ENCODE measurements around the gene COL7A1.

COL7A1 gene

DNA sequence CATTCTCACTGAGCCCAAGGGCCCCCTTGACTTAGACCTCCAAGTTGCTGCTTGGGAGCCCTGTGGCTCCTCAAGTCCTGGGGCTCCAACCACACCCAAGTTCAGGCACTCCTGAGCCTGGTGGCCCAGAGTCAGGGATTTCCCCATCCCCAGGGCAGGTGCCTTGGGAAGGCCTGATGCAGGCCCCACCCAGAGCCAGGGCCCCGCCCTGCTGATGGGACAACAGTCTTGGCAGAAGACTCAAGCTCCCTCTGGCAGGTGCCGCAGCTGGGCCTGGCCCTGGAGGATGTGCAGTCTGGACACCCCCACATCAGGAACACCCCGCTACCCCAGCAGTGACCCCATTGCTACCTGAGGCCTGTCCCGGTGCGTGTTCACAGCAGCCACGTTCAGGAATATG lies 73.5 kb downstream of the COL7A1 start:
- DNase-seq (ENCODE audit: low read depth, low spot score) = no peak
- no peak overlapping the region for H3K9ac ChIP-seq (ENCODE audit: insufficient read length)
- H3K9me3 ChIP-seq (ENCODE audit: low read depth, low read length) = no peaks in the 10 kb centered on the region
- TF ChIP-seq POLR2AphosphoS5 (IDR thresholded peaks at IDR 0.05; ENCODE audit: borderline replicate concordance, low read depth, low read length) (no peak), FOXP2 (optimal IDR thresholded peaks at IDR 0.05; ENCODE audit: control extremely low read depth, extremely low read length, insufficient read depth) (no peak), EZH2 (IDR thresholded peaks at IDR 0.05) (no peak)
- H3K4me3 ChIP-seq = no peak overlapping the region
- no peaks in the 10 kb centered on the region for H3K36me3 ChIP-seq (ENCODE audit: insufficient read depth, low read length)
- no peak overlapping the region for H3K27ac ChIP-seq

DNA sequence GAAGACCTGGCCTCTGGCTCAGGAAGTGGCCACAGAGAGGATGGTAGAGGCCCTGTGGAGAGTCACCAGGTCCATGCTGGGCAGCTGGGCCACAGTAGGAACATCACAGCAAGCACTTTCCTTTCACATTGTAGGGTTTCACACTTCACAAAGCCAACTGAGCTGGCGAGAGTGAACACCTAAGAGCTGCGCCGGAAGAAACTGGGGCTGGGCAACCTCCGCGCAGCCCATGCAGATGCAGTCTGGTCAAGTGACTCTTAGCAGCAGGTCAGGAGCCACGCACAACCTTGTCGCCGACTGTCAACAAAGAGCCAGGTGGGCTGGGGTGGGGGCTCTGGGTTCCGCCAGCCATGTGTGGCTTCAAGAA lies 75.9 kb downstream of the COL7A1 start:
- Histone ChIP-seq H3K36me3 (ENCODE audit: insufficient read depth, low read length) (no peaks in the 10 kb centered on the region), H3K9me3 (ENCODE audit: low read depth, low read length) (no peaks in the 10 kb centered on the region), H3K9ac (ENCODE audit: insufficient read length) (no peak overlapping the region), H3K27ac (no peak overlapping the region), H3K4me3 (no peak overlapping the region)
- no peak for TF ChIP-seq EZH2 (IDR thresholded peaks at IDR 0.05)
- no peak for DNase-seq (ENCODE audit: low read depth, low spot score)

DNA sequence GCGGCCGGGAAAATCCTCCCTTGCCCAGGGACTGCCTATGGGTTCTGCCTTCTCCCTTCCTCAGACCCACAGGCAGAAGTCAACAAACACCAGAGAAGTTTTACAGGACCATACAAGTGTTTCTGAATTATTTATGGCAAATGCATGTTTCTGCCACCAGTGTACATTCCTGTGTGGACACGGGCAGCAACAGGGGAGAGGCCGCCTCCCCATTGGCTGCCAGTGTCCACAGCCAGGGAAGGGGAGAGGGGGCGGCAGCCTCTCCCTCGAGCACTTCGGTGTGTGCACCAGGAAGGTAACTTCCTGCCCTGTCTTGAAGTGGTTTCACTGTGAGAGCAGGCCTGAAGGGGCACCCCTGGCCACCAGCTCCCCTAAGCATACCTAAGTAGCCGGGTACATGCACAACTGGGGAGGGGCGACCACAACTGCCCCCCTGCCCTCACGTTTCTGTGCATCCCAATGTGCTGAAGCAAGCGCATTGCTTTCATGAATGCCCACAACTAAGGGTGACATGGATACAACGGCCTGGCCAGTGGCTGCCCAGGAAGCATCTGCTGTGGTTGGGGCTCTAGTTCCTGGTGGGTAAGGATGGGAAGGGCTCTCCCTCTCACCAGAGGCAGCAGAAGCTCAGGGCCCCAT lies 76.4 kb downstream of the COL7A1 start:
- no peaks in the 10 kb centered on the region for H3K36me3 ChIP-seq (ENCODE audit: insufficient read depth, low read length)
- no peak overlapping the region for H3K4me3 ChIP-seq
- TF ChIP-seq POLR2AphosphoS5 (IDR thresholded peaks at IDR 0.05; ENCODE audit: borderline replicate concordance, low read depth, low read length) (no peak), FOXP2 (optimal IDR thresholded peaks at IDR 0.05; ENCODE audit: control extremely low read depth, extremely low read length, insufficient read depth) (no peak)
- DNase-seq (ENCODE audit: low read depth, low spot score) = no peak
- no peaks in the 10 kb centered on the region for H3K9me3 ChIP-seq (ENCODE audit: low read depth, low read length)
- no peak overlapping the region for H3K27ac ChIP-seq
- H3K9ac ChIP-seq (ENCODE audit: insufficient read length) = no peak overlapping the region

DNA sequence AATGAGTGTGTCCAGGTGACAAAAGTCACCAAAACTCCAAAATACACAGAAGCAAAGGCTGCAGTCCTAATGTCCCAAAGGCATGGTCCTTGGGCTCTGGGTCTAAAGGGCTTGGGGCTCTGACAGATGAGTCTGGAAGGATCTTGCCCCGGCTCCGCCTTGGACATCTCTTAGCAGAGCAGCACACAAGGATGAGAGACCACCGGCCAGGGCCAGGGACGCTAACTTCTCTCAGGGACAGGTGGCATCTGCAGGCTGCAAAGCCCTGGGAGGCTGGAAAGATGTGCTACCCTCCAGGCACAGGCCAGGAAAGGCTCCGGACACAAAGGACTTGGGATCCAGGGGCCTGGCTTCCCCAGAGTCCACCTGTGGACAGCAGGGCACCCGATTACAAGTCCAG lies 77.1 kb downstream of the COL7A1 start:
- Histone ChIP-seq H3K27ac (no peak overlapping the region), H3K36me3 (ENCODE audit: insufficient read depth, low read length) (no peaks in the 10 kb centered on the region), H3K4me3 (no peak overlapping the region), H3K9me3 (ENCODE audit: low read depth, low read length) (no peaks in the 10 kb centered on the region), H3K9ac (ENCODE audit: insufficient read length) (no peak overlapping the region)
- no peak for DNase-seq (ENCODE audit: low read depth, low spot score)
- TF ChIP-seq FOXP2 (optimal IDR thresholded peaks at IDR 0.05; ENCODE audit: control extremely low read depth, extremely low read length, insufficient read depth) = no peak
- no peak for TF ChIP-seq POLR2AphosphoS5 (IDR thresholded peaks at IDR 0.05; ENCODE audit: borderline replicate concordance, low read depth, low read length)
- no peak for TF ChIP-seq EZH2 (IDR thresholded peaks at IDR 0.05)

DNA sequence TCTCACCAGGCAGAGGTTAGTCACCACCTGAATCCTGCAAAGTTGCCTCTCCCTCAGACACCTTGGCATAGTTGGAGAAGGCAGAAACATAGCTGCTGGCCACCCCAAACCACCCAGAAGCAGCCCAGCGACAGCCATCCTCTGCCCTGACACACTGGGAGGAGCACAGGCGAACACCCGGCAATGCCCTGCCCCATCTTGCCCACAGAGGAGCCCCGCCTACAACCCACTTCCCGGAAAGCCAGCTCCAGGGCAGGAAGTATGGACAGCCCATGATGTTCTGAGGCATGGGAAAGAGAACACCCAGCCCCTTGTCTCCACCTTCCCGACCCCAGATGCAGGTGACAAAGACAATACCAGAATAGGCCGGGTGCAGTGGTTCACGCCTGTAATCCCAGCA lies 78.6 kb downstream of the COL7A1 start:
- H3K4me3 ChIP-seq = no peak overlapping the region
- no peak for DNase-seq (ENCODE audit: low read depth, low spot score)

DNA sequence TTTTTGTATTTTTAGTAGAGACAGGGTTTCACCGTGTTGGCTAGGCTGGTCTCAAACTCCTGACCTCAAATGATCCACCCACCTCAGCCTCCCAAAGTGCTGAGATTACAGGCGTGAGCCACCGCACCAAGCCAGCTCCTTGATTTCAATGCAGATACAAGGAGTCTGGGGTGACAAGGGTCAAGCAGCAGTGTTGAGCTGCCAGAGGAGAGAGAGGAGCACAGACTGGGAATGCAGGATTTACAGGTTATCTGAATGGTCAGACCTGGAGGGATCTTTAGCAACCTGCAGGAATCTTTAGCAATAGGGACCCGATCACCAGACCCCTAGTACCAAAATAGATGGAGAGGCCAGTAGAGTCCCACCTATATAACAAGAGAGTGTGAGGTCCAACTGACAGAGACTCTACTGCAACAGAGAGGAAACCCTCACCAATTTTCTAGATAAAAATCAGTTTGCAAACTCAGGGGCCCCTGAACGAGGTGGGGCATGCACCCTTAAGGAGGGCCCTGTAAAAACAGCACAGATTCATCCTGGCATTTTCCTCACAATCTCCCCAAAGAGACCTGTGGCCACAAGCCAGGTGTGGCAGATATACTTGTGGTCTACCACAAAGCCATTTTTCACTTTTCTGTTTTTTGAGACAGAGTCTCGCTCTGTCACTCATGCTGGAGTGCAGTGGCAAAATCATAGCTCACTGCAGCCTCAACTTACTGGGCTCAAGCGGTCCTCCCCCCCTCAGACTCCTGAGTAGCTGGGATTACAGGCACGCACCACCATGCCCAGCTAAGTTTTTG lies 80.5 kb downstream of the COL7A1 start:
- Histone ChIP-seq H3K4me3 (no peak overlapping the region), H3K9ac (ENCODE audit: insufficient read length) (no peak overlapping the region), H3K9me3 (ENCODE audit: low read depth, low read length) (no peaks in the 10 kb centered on the region), H3K36me3 (ENCODE audit: insufficient read depth, low read length) (no peaks in the 10 kb centered on the region), H3K27ac (no peak overlapping the region)
- no peak for DNase-seq (ENCODE audit: low read depth, low spot score)
- TF ChIP-seq FOXP2 (optimal IDR thresholded peaks at IDR 0.05; ENCODE audit: control extremely low read depth, extremely low read length, insufficient read depth) (no peak), EZH2 (IDR thresholded peaks at IDR 0.05) (no peak), POLR2AphosphoS5 (IDR thresholded peaks at IDR 0.05; ENCODE audit: borderline replicate concordance, low read depth, low read length) (no peak)

More for the DNA sequence above, 78.6 kb downstream of the COL7A1 start:
- no peaks in the 10 kb centered on the region for H3K9me3 ChIP-seq (ENCODE audit: low read depth, low read length)
- H3K27ac ChIP-seq = no peak overlapping the region
- H3K9ac ChIP-seq (ENCODE audit: insufficient read length) = no peak overlapping the region
- no peaks in the 10 kb centered on the region for H3K36me3 ChIP-seq (ENCODE audit: insufficient read depth, low read length)
- TF ChIP-seq FOXP2 (optimal IDR thresholded peaks at IDR 0.05; ENCODE audit: control extremely low read depth, extremely low read length, insufficient read depth) = no peak
- no peak for TF ChIP-seq EZH2 (IDR thresholded peaks at IDR 0.05)
- no peak for TF ChIP-seq POLR2AphosphoS5 (IDR thresholded peaks at IDR 0.05; ENCODE audit: borderline replicate concordance, low read depth, low read length)

Data from SK-N-MC (cell line).